Skeletal muscle tissue (tissue), 4 donors: ENCODE measurements around the gene ST3GAL4. TPM values are rescaled to one million over a fixed set of nuclear protein-coding genes. Genes with fewer than 3 reads are reported as not detected.

Experiments
- H3K27ac ChIP-seq: one replicate; pipeline ENCODE4 v1.7.0; 2013; ENCODE audit warnings: mild to moderate bottlenecking, low read depth, low read length, inconsistent platforms
- H3K27me3 ChIP-seq, 3 donors: one replicate each; pipeline ENCODE4 v1.7.0; 2013; ENCODE audit warnings: low read length in 3 of 3; ENCODE audit not compliant: control insufficient read depth in 3 of 3, insufficient read depth in 3 of 3
- H3K36me3 ChIP-seq, 3 donors: one replicate each; pipeline ENCODE4 v1.7.0; 2013; ENCODE audit warnings: low read length in 3 of 3; ENCODE audit not compliant: control insufficient read depth in 3 of 3, insufficient read depth in 3 of 3
- H3K4me1 ChIP-seq, 3 donors: one replicate each; pipeline ENCODE4 v1.7.0; 2013; ENCODE audit warnings: low read length in 3 of 3, mild to moderate bottlenecking in 3 of 3; ENCODE audit not compliant: control insufficient read depth in 3 of 3, insufficient read depth in 3 of 3
- H3K4me3 ChIP-seq, 3 donors: one replicate each; pipeline ENCODE4 v1.7.0; 2013; ENCODE audit warnings: low read length in 3 of 3
- H3K9ac ChIP-seq, 3 donors: one replicate each; pipeline ENCODE4 v1.7.0; 2013; ENCODE audit warnings: low read length in 3 of 3, mild to moderate bottlenecking in 3 of 3, moderate library complexity in 2 of 3, low read depth in 1 of 3
- H3K9me3 ChIP-seq, 3 donors: one replicate each; pipeline ENCODE4 v1.7.0; 2013; ENCODE audit warnings: low read length in 3 of 3; ENCODE audit not compliant: control insufficient read depth in 3 of 3
- total RNA-seq: library from RNA; depleted of rRNA; stranded (reverse); fragments of >200 nt; gene quantifications from one replicate; pipeline ENCODE4 v1.2.3, GENCODE V29; 2014
- donor health status: Osteomylitis.

The ST3GAL4 gene
- total RNA-seq, 1 donor from 2014 or later, result 20.9 TPM

- no peak overlapping the region for H3K27ac ChIP-seq
- no peaks in the 10 kb centered on the region for H3K9me3 ChIP-seq
- no peak overlapping the region for H3K4me3 ChIP-seq
- H3K27me3 ChIP-seq, result no peaks in the 10 kb centered on the region
- no peak overlapping the region for H3K9ac ChIP-seq
- peaks cover 23 to 31% (median 28%) of the 10 kb centered on the region in 3 donors for H3K4me1 ChIP-seq
- peaks cover 3 to 14% (median 9%) of the 10 kb centered on the region in 3 donors for H3K36me3 ChIP-seq
Observed at GRCh38 chr11:126313826-126314225, 41.7 kb upstream of the ST3GAL4 start.

- H3K4me1 ChIP-seq, result peaks cover 25 to 26% (median 26%) of the 10 kb centered on the region in 3 donors
- H3K27me3 ChIP-seq, result no peaks in the 10 kb centered on the region
- peaks cover 0 to 9% (median 9%) of the 10 kb centered on the region in 3 donors for H3K36me3 ChIP-seq
- H3K27ac ChIP-seq, result peak overlapping the region; percentile 89
- H3K4me3 ChIP-seq, result peak overlapping the region in 2 of 3 donors; percentile 62 to 67
- H3K9ac ChIP-seq, result peak overlapping the region; percentile 67 to 74 (median 68)
- no peaks in the 10 kb centered on the region for H3K9me3 ChIP-seq
Observed at GRCh38 chr11:126317432-126317755, 38.1 kb upstream of the ST3GAL4 start.

GRCh38 chr11:126317756-126318573, 37.5 kb upstream of the ST3GAL4 start:
- Histone ChIP-seq H3K36me3 (peaks cover 0 to 9% (median 7%) of the 10 kb centered on the region in 3 donors), H3K9me3 (no peaks in the 10 kb centered on the region), H3K9ac (peak overlapping the region; percentile 67 to 74 (median 68)), H3K4me3 (peak overlapping the region; percentile 59 to 67 (median 62)), H3K27me3 (no peaks in the 10 kb centered on the region), H3K27ac (peak overlapping the region; percentile 89), H3K4me1 (peaks cover 25 to 26% (median 26%) of the 10 kb centered on the region in 3 donors)

GRCh38 chr11:126318574-126319373, 36.7 kb upstream of the ST3GAL4 start:
- H3K36me3 ChIP-seq, result peaks cover 0 to 5% (median 3%) of the 10 kb centered on the region in 3 donors
- peaks cover 25 to 26% (median 26%) of the 10 kb centered on the region in 3 donors for H3K4me1 ChIP-seq
- no peaks in the 10 kb centered on the region for H3K27me3 ChIP-seq
- peak overlapping the region; percentile 59 to 67 (median 62) for H3K4me3 ChIP-seq
- H3K27ac ChIP-seq, result peak overlapping the region; percentile 89
- no peaks in the 10 kb centered on the region for H3K9me3 ChIP-seq
- H3K9ac ChIP-seq, result peak overlapping the region; percentile 67 to 74 (median 68)

GRCh38 chr11:126319374-126319740, 36.1 kb upstream of the ST3GAL4 start:
- peak overlapping the region in 1 of 3 donors; percentile 29 for H3K4me3 ChIP-seq
- H3K4me1 ChIP-seq, result peaks cover 25 to 26% (median 26%) of the 10 kb centered on the region in 3 donors
- peaks cover 0 to under 1% (median 0%) of the 10 kb centered on the region in 3 donors for H3K36me3 ChIP-seq
- peak overlapping the region in 2 of 3 donors; percentile 39 to 45 for H3K9ac ChIP-seq
- H3K9me3 ChIP-seq, result no peaks in the 10 kb centered on the region
- peak overlapping the region; percentile 89 for H3K27ac ChIP-seq
- no peaks in the 10 kb centered on the region for H3K27me3 ChIP-seq

- Histone ChIP-seq H3K9ac (no peak overlapping the region), H3K9me3 (no peaks in the 10 kb centered on the region), H3K27ac (no peak overlapping the region), H3K36me3 (no peaks in the 10 kb centered on the region), H3K4me1 (peaks cover 17% of the 10 kb centered on the region in 3 donors), H3K27me3 (no peaks in the 10 kb centered on the region), H3K4me3 (no peak overlapping the region)
Observed at GRCh38 chr11:126322996-126323395, 32.5 kb upstream of the ST3GAL4 start.

- no peaks in the 10 kb centered on the region for H3K9me3 ChIP-seq
- H3K9ac ChIP-seq, result no peak overlapping the region
- H3K36me3 ChIP-seq, result peaks cover 6 to 10% (median 6%) of the 10 kb centered on the region in 3 donors
- H3K4me1 ChIP-seq, result peaks cover 7 to 13% (median 11%) of the 10 kb centered on the region in 3 donors
- H3K27me3 ChIP-seq, result no peaks in the 10 kb centered on the region
- H3K27ac ChIP-seq, result no peak overlapping the region
- H3K4me3 ChIP-seq, result no peak overlapping the region
Observed at GRCh38 chr11:126327281-126328000, 28.0 kb upstream of the ST3GAL4 start.

GRCh38 chr11:126328001-126328390, 27.5 kb upstream of the ST3GAL4 start:
- peaks cover 6 to 10% (median 8%) of the 10 kb centered on the region in 3 donors for H3K36me3 ChIP-seq
- H3K4me1 ChIP-seq, result peaks cover 10 to 18% (median 13%) of the 10 kb centered on the region in 3 donors
- H3K9me3 ChIP-seq, result no peaks in the 10 kb centered on the region
- H3K9ac ChIP-seq, result no peak overlapping the region
- H3K4me3 ChIP-seq, result no peak overlapping the region
- H3K27ac ChIP-seq, result no peak overlapping the region
- H3K27me3 ChIP-seq, result no peaks in the 10 kb centered on the region

GRCh38 chr11:126328444-126328843, 27.0 kb upstream of the ST3GAL4 start:
- peaks cover 6 to 10% (median 8%) of the 10 kb centered on the region in 3 donors for H3K36me3 ChIP-seq
- no peak overlapping the region for H3K27ac ChIP-seq
- H3K4me3 ChIP-seq, result no peak overlapping the region
- no peaks in the 10 kb centered on the region for H3K9me3 ChIP-seq
- no peaks in the 10 kb centered on the region for H3K27me3 ChIP-seq
- peaks cover 10 to 19% (median 13%) of the 10 kb centered on the region in 3 donors for H3K4me1 ChIP-seq
- no peak overlapping the region for H3K9ac ChIP-seq
